HL-60 (cell line): Measurements from ENCODE around the gene MOB4.

Experiments used
- DNase-seq, 2 experiments: peaks; one replicate each; pipeline ENCODE4 v3.0.0-alpha.2; 2010 to 2020; ENCODE audit warnings: low read depth in 1 of 2, low spot score in 1 of 2
- H3K27ac ChIP-seq: fragments of 250-450 bp; sonication (Bioruptor Pico); replicated peaks from 2 replicates; pipeline ENCODE4 v1.5.1; 2020; ENCODE audit warnings: mild to moderate bottlenecking, moderate library complexity
- H3K27me3 ChIP-seq: fragments of 250-450 bp; sonication (Bioruptor Pico); 2 replicates; pipeline ENCODE4 v1.5.1; 2021; ENCODE audit warnings: mild to moderate bottlenecking, moderate library complexity; ENCODE audit not compliant: insufficient read depth, poor library complexity, severe bottlenecking
- H3K4me3 ChIP-seq: replicated peaks from 2 replicates; pipeline ENCODE4 v1.5.1; 2011; ENCODE audit warnings: mild to moderate bottlenecking, control low read depth, low read length; ENCODE audit not compliant: insufficient read depth
- GABPA ChIP-seq: IDR thresholded peaks from 2 replicates; pipeline ENCODE4 v1.6.1; 2012; ENCODE audit warnings: low read depth
- POLR2AphosphoS5 ChIP-seq: IDR thresholded peaks from 2 replicates; pipeline ENCODE4 v1.6.1; 2012; ENCODE audit warnings: low read depth
- SPI1 ChIP-seq: IDR thresholded peaks from 2 replicates; pipeline ENCODE4 v1.6.1; 2012; ENCODE audit warnings: low read depth, mild to moderate bottlenecking, borderline replicate concordance
- TF ChIP-seq, protein P1 (sequence below): IDR thresholded peaks from 2 replicates; pipeline ENCODE4 v1.6.1; 2012; ENCODE audit warnings: low read depth; ENCODE audit not compliant: insufficient replicate concordance
- TF ChIP-seq, protein P2 (sequence below): IDR thresholded peaks from one replicate; pipeline ENCODE4 v1.5.1; 2011; ENCODE audit warnings: low read length, control low read depth, inconsistent platforms; ENCODE audit not compliant: insufficient read depth

Gene MOB4

DNA sequence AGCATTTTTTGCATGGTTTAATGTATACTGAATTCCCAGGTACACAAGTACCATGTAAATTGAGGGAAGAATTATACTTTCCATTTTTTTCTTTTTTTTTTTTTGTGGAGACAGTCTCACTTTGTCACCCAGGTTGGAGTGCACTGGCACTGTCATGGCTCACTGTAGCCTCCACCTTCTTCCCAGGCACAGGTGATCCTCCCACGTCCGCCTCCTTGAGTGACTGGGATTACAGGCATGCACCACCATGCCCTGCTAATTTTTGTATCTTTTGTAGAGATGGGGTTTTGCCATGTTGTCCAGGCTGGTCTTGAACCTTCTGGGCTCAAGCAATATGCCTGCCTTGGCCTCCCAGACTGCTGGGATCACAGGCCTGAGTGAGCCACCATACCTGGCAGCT is 11.9 kb upstream of the MOB4 start:
- TF ChIP-seq POLR2AphosphoS5 (no peak), SPI1 (no peak), GABPA (no peak)
- TF ChIP-seq, protein P1, sequence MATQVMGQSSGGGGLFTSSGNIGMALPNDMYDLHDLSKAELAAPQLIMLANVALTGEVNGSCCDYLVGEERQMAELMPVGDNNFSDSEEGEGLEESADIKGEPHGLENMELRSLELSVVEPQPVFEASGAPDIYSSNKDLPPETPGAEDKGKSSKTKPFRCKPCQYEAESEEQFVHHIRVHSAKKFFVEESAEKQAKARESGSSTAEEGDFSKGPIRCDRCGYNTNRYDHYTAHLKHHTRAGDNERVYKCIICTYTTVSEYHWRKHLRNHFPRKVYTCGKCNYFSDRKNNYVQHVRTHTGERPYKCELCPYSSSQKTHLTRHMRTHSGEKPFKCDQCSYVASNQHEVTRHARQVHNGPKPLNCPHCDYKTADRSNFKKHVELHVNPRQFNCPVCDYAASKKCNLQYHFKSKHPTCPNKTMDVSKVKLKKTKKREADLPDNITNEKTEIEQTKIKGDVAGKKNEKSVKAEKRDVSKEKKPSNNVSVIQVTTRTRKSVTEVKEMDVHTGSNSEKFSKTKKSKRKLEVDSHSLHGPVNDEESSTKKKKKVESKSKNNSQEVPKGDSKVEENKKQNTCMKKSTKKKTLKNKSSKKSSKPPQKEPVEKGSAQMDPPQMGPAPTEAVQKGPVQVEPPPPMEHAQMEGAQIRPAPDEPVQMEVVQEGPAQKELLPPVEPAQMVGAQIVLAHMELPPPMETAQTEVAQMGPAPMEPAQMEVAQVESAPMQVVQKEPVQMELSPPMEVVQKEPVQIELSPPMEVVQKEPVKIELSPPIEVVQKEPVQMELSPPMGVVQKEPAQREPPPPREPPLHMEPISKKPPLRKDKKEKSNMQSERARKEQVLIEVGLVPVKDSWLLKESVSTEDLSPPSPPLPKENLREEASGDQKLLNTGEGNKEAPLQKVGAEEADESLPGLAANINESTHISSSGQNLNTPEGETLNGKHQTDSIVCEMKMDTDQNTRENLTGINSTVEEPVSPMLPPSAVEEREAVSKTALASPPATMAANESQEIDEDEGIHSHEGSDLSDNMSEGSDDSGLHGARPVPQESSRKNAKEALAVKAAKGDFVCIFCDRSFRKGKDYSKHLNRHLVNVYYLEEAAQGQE, result no peak
- TF ChIP-seq, protein P2, sequence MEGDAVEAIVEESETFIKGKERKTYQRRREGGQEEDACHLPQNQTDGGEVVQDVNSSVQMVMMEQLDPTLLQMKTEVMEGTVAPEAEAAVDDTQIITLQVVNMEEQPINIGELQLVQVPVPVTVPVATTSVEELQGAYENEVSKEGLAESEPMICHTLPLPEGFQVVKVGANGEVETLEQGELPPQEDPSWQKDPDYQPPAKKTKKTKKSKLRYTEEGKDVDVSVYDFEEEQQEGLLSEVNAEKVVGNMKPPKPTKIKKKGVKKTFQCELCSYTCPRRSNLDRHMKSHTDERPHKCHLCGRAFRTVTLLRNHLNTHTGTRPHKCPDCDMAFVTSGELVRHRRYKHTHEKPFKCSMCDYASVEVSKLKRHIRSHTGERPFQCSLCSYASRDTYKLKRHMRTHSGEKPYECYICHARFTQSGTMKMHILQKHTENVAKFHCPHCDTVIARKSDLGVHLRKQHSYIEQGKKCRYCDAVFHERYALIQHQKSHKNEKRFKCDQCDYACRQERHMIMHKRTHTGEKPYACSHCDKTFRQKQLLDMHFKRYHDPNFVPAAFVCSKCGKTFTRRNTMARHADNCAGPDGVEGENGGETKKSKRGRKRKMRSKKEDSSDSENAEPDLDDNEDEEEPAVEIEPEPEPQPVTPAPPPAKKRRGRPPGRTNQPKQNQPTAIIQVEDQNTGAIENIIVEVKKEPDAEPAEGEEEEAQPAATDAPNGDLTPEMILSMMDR, result no peak
- Histone ChIP-seq H3K27me3 (no peaks in the 10 kb centered on the region), H3K4me3 (no peak overlapping the region), H3K27ac (no peak overlapping the region)
- DNase-seq, result no peak

- TF ChIP-seq, protein P2, result no peak
- TF ChIP-seq SPI1 (no peak), POLR2AphosphoS5 (no peak), GABPA (no peak)
- TF ChIP-seq, protein P1, result no peak
- DNase-seq, result no peak
- H3K27ac ChIP-seq, result no peak overlapping the region
- H3K4me3 ChIP-seq, result no peak overlapping the region
- H3K27me3 ChIP-seq, result no peaks in the 10 kb centered on the region
These were observed 11.4 kb upstream of the MOB4 start for GRCh38 chr2:197504512-197504911.

GRCh38 chr2:197506658-197507057 is 9.2 kb upstream of the MOB4 start:
- TF ChIP-seq POLR2AphosphoS5 (no peak), SPI1 (no peak), GABPA (no peak)
- TF ChIP-seq, protein P2, result no peak
- TF ChIP-seq, protein P1, result no peak
- no peak for DNase-seq
- Histone ChIP-seq H3K4me3 (no peak overlapping the region), H3K27ac (no peak overlapping the region), H3K27me3 (no peaks in the 10 kb centered on the region)
